T47D (cell line): Measurements from ENCODE around the gene ZNF154.

Experiments
- DNase-seq, 2 experiments: peaks; one replicate each; pipeline versions ENCODE4 v3.0.0 to v3.0.0-alpha.2; 2011 to 2012; ENCODE audit warnings: low read depth in 1 of 2, low spot score in 1 of 2
- JUND ChIP-seq: IDR thresholded peaks from 2 replicates; pipeline ENCODE4 v1.6.1; 2012; ENCODE audit warnings: low read depth
- in situ Hi-C: cut with HindIII; loops from 2 replicates; pipeline ENCODE4 v1.10.0; 2016; ENCODE audit warnings: low sequenced_read_pairs, low pct_unique_long_range_greater_than_20kb

Gene ZNF154

DNA sequence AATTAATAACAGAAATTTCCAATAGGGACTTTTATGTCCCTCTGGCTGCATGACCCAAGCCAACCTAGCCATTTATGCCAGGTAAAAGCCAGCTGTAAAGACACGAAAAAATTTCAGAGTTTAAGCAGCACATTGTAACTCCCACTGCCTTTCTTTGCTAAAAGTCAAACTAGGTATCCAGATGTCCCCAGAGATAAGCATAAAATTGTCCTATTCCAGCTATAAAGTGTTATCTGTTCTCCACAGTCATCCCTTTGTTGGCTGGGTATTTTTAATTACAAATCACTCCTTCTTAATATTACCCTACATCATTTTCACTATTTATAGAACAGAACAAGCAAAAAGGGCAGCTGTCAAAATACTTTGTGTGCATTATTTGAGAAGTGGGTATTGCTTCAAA lies 3.2 kb upstream of the ZNF154 start:
- DNase-seq: no peak
- in situ Hi-C loops: no loop called here
- TF ChIP-seq JUND: no peak

DNA sequence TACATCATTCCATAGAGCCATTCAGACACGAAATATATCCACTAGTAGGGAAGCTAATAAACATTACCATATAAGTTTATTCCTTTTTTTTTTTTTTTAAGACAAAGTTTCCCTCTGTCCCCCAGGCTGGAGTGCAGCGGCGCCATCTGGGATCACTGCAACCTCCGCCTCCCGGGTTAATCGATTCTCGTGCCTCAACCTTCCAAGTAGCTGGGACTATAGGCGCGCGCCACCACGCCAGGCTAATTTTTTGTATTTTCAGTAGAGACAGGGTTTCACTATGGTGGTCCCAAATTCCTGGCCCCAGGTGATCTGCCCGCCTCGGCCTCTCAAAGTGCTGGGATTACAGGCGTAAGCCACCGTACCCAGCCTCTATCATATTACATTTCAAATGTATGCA lies 612 bp upstream of the ZNF154 start:
- in situ Hi-C loops: no loop called here

GRCh38 chr19:57706346-57706745 lies 2.7 kb downstream of the ZNF154 start:
- DNase-seq: no peak
- in situ Hi-C loops: no loop called here
- no peak for TF ChIP-seq JUND

More for the DNA sequence above, 612 bp upstream of the ZNF154 start:
- no peak for DNase-seq
- no peak for TF ChIP-seq JUND

- TF ChIP-seq JUND: no peak
- in situ Hi-C loops: no loop called here
- DNase-seq: no peak
Observed at GRCh38 chr19:57701625-57702024, 7.4 kb downstream of the ZNF154 start.

DNA sequence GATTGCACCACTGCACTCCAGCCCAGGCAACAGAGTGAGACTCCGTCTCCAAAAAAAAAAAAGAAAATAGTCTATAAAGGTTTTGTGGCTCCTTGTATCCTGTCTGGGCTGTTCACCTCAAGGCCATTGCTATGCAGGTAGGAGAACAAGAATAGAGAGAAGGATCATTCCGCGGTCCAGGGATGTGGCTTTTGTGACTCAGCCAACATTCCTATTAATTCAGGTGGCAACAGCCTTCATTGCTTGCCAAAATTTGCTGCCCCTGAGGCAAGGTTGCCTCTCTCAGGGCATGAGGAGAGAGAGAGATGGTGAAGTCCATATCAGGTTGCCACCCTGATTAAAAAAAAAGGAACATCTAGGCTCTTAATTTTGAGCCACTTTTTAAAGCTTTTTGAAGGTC lies 19.3 kb downstream of the ZNF154 start:
- in situ Hi-C loops: no loop called here
- no peak for DNase-seq
- TF ChIP-seq JUND: no peak

- no peak for TF ChIP-seq JUND
- in situ Hi-C loops: no loop called here
- DNase-seq: no peak
Observed at GRCh38 chr19:57688011-57688763, 20.8 kb downstream of the ZNF154 start.

GRCh38 chr19:57687363-57688010 lies 21.5 kb downstream of the ZNF154 start:
- TF ChIP-seq JUND: no peak
- no peak for DNase-seq
- in situ Hi-C loops: no loop called here

DNA sequence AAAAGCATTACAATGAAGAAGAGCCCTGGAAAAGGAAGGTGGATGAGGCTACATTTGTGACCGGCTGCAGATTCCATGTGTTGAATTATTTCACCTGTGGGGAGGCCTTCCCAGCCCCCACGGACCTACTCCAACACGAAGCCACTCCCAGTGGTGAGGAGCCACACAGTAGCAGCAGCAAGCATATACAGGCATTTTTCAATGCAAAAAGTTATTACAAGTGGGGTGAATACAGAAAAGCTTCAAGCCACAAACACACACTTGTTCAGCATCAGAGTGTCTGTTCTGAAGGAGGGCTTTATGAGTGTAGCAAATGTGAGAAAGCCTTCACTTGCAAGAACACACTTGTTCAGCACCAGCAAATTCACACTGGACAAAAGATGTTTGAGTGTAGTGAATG lies 22.3 kb downstream of the ZNF154 start:
- no peak for DNase-seq
- TF ChIP-seq JUND: no peak
- in situ Hi-C loops: no loop called here

DNA sequence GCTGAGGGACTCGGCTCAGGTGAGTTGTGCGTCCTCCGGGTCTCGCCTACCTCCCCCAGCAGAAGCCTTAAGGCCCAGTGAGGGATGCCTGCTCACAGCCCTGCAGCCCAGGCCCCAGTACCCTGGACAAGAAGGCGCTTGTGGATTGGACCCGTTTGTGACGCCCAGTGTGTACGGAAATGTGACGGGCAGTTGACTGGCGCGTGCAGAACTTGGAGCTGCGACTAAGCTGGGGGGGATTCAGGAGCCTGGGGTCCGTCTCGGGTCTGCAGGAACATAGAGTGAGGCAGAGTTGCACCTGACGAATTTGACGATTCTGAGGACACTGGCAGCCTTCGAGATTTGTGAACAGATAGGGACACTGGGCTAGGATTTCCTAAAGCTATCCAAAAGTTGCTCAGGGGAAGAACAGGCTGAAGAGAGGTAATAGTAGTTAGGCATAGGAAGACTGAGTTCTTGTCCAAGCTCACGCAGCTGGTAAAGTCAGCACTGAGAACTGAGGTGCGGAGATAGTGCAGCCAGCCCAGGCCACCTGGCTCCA lies 26.7 kb downstream of the ZNF154 start:
- DNase-seq: no peak

GRCh38 chr19:57675881-57676280 lies 33.1 kb downstream of the ZNF154 start:
- no peak for TF ChIP-seq JUND
- in situ Hi-C loops: no loop called here
- no peak for DNase-seq

More for the DNA sequence above, 26.7 kb downstream of the ZNF154 start:
- TF ChIP-seq JUND: no peak
- in situ Hi-C loops: no loop called here

DNA sequence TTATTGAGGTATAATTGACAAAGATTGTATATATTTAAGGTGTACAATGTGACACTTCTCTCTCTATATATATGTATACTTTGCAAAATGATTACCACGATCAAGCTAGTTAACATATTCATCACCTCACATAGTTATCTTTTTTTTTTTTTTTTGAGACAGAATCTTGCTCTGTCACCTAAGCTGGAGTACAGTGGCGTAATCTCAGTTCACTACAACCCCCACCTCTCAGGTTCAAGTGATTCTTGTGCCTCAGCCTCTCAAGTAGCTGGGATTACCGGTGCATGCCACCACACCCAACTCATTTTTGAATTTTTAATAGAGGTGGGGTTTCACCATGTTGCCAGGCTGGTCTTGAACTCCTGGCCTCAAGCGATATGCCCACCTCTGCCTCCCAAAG lies 36.5 kb downstream of the ZNF154 start:
- in situ Hi-C loops: no loop called here
- DNase-seq: no peak
- TF ChIP-seq JUND: no peak

- in situ Hi-C loops: no loop called here
- no peak for TF ChIP-seq JUND
- DNase-seq: no peak
Observed at GRCh38 chr19:57671124-57671895, 37.7 kb downstream of the ZNF154 start.

GRCh38 chr19:57668635-57669034 lies 40.4 kb downstream of the ZNF154 start, which contains the start of gene ZSCAN4:
Gene ZSCAN4, plus strand, starts transcription at chr19:57668935. Its CDS starts 7,211 bp downstream, at chr19:57676146.
- in situ Hi-C loops: no loop called here
- no peak for DNase-seq
- TF ChIP-seq JUND: no peak
